Tibial nerve (tissue), 4 donors: Measurements from ENCODE around the gene LBX2.

Source experiments
- EP300 ChIP-seq, 2 donors: sonication (generic); formaldehyde crosslinking; IDR thresholded peaks; one replicate each; pipeline ENCODE4 v1.6.1; 2017; ENCODE audit warnings: antibody characterized with exemption in 2 of 2, mild to moderate bottlenecking in 1 of 2
- POLR2A ChIP-seq, 2 donors: fragments of 450-650 bp; IDR thresholded peaks; one replicate each; pipeline ENCODE4 v1.6.1; 2017; ENCODE audit warnings: antibody characterized with exemption in 2 of 2, mild to moderate bottlenecking in 2 of 2, moderate library complexity in 2 of 2
- TF ChIP-seq, protein P1 (sequence below), 5 experiments: fragments of 200-600 bp in 3 of 5; fragments of 450-650 bp in 2 of 5; sonication (generic) in 3 of 5; IDR thresholded peaks; one replicate each; pipeline ENCODE4 v1.5.1; 2016 to 2019; ENCODE audit warnings: antibody characterized with exemption in 5 of 5, mild to moderate bottlenecking in 3 of 5, moderate library complexity in 2 of 5

DNA sequence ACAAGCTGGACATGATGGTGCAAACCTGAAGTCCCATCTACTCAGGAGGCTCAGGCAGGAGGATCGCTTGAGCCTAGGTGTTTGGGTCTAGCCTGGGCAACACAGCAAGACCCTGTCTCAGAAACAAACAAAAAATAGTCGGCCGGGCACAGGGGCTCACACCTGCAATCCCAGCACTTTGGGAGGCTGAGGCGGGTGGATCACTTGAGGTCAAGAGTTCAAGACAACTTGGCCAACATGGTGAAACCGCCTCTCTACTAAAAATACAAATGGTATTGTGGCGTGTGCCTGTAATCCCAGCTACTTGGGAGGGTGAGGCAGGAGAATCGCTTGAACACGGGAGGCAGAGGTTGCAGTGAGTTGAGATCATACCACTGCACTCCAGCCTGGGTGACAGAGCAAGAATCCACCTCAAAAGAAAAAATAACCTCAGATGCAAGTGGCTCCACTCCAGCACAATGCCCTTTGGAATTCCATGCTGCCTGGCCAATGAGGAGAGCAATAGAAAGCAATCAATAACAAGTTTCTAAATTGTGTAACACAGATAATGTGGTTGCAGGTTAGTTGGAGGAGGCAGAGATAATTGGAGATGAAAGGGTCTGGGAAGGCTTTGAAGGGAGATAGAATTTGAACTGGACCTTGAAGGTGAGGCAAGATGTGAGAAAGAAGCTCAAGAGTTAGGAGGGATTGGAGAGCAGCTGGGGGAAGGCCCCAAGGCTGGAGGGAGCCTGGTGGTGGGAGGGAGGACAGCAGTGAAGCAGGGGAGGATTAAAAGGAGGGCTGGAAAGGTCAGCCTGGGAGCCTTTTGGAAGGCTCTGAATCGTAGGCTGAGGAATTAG is 10.5 kb downstream of the LBX2 start:
- TF ChIP-seq, protein P1, sequence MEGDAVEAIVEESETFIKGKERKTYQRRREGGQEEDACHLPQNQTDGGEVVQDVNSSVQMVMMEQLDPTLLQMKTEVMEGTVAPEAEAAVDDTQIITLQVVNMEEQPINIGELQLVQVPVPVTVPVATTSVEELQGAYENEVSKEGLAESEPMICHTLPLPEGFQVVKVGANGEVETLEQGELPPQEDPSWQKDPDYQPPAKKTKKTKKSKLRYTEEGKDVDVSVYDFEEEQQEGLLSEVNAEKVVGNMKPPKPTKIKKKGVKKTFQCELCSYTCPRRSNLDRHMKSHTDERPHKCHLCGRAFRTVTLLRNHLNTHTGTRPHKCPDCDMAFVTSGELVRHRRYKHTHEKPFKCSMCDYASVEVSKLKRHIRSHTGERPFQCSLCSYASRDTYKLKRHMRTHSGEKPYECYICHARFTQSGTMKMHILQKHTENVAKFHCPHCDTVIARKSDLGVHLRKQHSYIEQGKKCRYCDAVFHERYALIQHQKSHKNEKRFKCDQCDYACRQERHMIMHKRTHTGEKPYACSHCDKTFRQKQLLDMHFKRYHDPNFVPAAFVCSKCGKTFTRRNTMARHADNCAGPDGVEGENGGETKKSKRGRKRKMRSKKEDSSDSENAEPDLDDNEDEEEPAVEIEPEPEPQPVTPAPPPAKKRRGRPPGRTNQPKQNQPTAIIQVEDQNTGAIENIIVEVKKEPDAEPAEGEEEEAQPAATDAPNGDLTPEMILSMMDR (IDR thresholded peaks at IDR 0.05) = no peak
- TF ChIP-seq POLR2A (IDR thresholded peaks at IDR 0.05) (no peak), EP300 (IDR thresholded peaks at IDR 0.05) (no peak)
